Activated CD4-positive, CD25-positive, alpha-beta regulatory T cell treated with anti-CD3 and anti-CD28 coated beads, Interleukin-2, amount 50 U/mL, for 24 hours (primary cell): Measurements from ENCODE around the gene KCNK18.
"Not testable (repeated sequence)": the region's sequence is repeated elsewhere in the genome, so short reads cannot be mapped to it uniquely, and the experiment has no call there.

Experiments used
- ATAC-seq, 2 donors: fragments of 150-1000 bp; cut with Tn5 transposase; one replicate each; pipeline ENCODE4 v1.10.0; 2021; ENCODE audit warnings: mild to moderate bottlenecking in 1 of 2, moderate library complexity in 1 of 2

Gene KCNK18

DNA sequence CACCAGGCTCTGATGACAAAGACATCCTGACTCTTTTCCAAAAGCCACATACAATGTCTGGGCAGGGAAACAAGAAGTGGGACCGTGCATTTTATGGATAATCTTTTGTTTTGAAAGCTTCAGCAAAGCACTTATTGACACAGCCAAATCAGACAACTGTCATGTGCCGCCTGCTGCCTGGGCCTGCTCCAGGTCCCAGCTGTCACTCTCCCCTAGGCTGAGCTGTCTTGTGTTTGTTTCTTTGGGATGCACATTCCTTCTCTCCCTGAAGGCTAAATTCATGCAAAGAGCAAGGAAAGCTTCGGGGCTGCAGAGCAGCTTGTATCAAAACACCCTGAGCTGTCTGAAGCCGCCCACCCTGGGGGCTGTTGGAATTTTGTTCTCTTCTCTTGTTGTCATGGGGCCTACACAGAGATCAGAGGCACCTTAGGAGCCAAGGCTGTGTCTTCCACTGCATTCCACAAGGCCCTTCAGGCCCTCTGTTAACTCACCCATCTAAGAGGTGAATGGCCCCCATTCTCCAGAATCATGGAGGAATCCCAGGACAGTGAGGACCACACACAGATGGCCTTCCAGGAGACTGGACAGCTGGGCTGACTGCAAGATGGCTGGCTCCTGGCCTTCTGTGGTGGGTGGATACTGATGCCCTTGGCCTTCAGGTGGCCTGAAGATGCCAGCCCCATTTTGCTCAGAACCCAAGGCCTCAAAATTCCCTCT, 25.8 kb downstream of the KCNK18 start:
- no peak for ATAC-seq

GRCh38 chr10:117223693-117224430, 26.6 kb downstream of the KCNK18 start:
- ATAC-seq = no peak

DNA sequence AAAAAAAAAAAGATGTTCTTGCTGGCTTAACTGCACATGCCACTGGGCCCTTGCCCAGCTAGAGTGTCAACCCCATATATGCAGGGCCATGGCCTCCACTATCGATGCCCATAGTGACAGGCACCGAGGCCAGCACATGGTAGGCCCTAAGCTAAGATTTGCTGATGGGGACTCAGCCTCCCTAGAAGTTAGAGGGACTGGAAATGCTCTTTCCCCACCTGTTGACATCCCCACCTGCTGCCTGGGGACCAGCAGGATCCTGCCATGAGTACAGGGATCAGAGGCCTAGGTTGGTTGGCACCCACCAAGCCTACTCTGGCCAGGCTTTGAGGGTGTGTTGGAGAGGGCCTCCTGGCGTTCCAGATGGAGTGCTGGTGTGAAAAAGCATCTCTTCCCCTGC, 27.6 kb downstream of the KCNK18 start:
- no peak for ATAC-seq

- no peak for ATAC-seq
These were observed 29.6 kb downstream of the KCNK18 start for GRCh38 chr10:117226813-117227451.

GRCh38 chr10:117228210-117228609, 30.9 kb downstream of the KCNK18 start:
- ATAC-seq = no peak

GRCh38 chr10:117230107-117230506, 32.8 kb downstream of the KCNK18 start:
- not testable (repeated sequence) for ATAC-seq

GRCh38 chr10:117237401-117237991, 40.2 kb downstream of the KCNK18 start:
- no peak for ATAC-seq

DNA sequence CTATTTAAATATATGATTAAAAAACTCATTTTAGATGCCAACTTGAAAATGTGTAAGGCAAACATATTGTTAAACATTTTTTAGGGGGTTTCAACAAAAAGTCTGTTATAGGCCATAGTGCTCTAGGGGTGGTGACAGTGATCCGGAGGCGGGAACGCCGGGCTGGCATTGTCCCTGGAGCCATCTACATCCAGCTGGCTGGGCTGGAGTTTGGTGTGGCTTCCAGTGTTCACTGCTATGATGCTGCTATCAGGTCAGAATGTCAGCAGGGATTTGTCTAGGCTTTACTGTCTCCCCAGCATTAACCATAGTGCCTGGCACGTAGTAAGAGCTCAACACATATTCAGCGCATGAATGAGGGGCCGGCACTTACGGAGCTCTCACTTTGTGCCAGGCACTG, 41.8 kb downstream of the KCNK18 start:
- no peak for ATAC-seq

- no peak for ATAC-seq
These were observed 42.7 kb downstream of the KCNK18 start for GRCh38 chr10:117239721-117240620.

DNA sequence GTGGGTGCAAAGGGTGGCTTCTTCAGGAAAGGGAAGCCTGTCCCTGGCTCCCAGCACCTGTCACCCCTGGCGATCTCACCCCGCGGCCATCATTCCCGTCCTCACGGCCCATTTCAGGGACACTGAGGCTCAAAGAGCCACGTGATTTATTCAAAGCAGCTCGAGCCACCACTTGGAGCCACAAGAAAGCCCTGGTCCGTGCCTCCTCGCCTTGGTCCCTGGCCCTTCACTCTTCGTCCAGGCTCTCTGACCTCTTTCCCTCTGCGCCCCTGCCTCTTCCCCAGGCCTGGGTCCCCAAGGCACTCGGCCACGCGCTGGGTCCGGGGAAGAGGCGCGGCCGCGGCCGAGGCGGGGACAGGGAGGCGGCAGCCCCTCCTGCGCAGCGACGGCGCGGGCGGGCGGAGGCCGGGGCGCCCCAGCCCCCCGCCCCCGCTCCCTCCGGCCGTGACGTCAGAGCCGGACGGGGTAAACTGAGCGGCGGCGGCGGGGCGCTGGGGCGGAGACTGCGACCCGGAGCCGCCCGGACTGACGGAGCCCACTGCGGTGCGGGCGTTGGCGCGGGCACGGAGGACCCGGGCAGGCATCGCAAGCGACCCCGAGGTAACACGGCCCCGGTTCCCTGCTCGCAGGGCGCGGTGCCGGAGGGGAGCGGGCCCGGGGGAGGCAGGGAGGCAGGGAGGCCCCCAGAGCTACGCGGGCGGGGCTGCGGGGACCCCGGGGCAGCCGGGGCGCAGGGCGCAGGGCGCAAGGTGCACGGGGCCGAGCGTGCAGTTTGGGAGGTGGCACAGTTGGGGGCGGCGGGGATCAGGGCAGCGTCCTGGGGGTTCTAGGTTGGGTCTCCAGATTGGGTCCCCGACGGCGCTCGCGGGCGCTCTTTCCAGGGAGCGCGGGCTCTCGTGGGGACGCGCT, 43.6 kb downstream of the KCNK18 start, which contains the start of gene SLC18A2:
Gene SLC18A2 (plus strand): TSS at position 494 of the 909 bp plus-strand sequence. CDS start 580 bp downstream, outside the sequence.
- no peak for ATAC-seq

DNA sequence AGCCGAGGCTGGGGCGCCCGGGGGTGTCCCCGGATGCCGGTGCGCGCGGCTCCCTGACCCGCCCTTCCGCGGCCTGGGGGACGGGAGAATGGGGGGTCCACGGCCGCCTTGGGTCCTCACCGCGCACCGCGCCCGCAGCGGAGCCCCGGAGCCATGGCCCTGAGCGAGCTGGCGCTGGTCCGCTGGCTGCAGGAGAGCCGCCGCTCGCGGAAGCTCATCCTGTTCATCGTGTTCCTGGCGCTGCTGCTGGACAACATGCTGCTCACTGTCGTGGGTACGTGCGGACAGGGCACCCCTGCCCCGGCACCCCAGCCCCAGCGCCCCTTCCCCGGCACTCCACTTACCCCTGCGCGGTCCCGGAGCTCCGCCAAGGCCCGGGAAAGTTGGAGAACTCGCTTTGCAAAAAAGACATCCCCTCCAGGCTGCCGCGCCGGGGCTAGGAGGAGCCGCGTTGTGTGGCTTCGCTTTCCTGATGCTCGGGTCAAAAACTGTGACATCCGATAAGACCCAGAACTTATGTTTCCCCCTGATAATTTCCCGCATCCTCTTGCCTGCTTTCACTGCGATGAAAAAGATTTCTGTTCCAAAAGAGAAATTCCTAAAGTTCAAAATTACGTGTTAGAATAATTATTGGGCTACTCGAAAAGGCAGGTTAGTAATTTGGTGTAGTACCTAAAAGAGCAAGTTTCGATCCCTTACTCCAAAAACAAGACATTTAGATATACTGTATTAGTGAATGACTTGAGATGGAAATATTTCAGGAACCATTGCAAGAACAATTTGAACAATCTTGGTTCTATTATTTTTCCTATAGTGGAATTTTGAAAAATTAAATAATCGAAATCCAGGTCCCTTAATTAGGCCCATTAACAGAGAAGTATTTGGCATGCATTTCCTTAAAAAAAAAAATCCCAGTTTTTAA, 44.5 kb downstream of the KCNK18 start:
- no peak for ATAC-seq

DNA sequence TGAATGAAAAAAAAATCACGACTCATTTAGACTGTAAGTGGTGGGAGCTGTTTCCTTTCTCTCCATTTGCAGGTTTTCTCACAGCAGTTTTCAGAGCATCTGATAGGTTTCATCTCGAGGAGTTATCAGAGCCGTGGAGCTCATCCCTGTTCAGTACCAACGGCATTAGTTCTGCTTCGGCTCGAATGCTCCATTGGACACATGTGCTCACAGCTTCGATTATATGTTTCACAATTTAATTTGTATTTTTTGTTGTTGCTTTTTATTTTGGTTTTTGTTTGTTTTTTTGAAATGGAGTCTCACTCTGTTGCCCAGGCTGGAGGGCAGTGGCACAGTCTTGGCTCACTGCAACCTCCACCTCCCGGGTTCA, 45.2 kb downstream of the KCNK18 start:
- ATAC-seq = no peak

DNA sequence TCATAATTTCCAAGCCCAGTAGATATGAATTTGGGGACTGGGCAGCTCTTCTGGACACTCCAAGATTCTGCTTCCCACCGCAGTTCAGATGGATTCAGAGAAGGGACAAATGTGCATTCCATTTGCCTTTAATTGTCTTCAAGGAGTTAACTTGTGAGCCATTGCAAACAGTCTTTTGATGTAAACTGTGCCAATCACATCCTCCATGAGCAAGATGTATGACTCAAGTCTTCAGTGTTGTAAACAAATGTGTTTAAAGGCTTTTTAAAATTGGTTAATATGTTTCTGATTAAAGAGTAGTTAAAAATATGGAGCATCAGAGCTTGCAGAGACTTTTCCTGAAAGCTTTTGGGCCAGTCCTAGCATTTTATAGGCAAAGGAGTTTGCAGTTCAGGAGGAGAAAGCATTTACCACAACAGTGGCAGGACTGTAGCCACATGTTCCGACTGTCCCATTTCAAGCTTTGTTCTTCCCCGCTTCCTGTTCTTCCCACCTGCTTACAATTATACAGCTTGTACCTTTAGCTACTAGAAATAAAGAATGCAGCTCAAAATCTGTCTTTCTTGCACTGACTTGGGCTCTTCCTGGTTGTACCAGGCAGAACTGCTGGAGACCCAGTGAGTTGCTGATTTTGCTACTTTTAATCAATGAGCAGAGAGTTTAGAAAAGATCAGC, 49.8 kb downstream of the KCNK18 start:
- no peak for ATAC-seq

DNA sequence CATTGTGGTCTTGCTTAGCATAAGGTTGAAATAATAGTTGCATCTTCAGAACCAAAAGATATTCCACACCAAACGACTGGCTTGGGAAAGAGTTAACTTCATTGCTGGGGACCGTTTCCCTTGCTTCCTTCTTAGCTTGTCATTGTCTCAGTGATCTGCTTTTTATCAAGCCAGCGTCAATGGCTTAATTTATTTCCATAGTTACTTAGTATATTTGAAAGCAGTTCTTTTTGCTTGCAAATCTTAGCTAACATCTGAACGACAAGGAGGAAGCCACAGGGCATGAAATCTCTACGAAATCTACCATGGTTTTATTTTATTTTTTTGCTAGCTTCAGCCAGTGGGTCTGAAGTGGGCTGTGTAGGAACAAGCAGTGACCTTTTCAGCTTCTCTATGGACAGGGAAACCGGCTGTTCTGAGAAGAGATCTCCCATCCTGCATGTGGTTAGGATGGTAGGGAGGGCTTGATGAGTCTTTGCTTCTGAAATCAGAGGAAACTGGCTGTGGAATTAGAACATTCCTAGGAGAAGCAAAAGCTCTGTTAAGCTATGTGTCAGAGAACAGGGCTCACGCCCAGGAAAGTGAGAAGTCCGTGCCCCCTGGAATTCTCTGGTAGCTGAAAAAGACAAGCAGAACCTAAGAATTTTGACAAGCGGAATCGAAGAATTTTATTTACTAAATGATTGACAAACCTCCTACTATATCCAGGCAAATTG, 51.6 kb downstream of the KCNK18 start:
- ATAC-seq = no peak

GRCh38 chr10:117249493-117250093, 52.3 kb downstream of the KCNK18 start:
- ATAC-seq = no peak

- no peak for ATAC-seq
These were observed 53.1 kb downstream of the KCNK18 start for GRCh38 chr10:117250411-117250810.

- ATAC-seq = no peak
These were observed 56.6 kb downstream of the KCNK18 start for GRCh38 chr10:117253908-117254307.

GRCh38 chr10:117254338-117254737, 57.0 kb downstream of the KCNK18 start:
- no peak for ATAC-seq
